Measurements from ENCODE around the gene SMIM43. TPM values are rescaled to one million over a fixed set of nuclear protein-coding genes. Genes with fewer than 3 reads are reported as not detected.

SMIM43 gene
- total and polyA plus RNA-seq, 7 donors: 0.03 TPM; not detected in 5

DNA sequence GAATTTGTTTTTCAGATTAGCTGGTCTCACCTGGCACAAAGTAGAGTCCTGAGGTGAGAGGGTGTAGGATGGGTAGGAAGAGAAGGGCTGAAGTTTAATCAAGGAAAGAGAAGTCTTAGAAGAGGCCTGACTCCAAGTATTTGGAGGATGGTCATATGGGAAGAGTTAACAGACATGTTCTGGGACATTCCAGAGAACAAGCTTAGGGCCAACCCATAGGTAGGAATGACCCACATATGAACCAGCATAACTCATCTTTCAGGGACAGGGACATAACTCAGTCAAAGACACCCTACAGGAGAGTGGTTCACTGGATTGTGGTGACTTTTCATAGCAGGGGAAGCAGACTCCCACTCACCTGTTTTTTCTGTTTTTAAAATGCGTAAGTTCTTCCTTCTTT, 40.3 kb downstream of the SMIM43 start:
- DNase-seq: no peak
- no peak overlapping the region for H3K27ac ChIP-seq
- H3K9me3 ChIP-seq: no peaks in the 10 kb centered on the region
- no peaks in the 10 kb centered on the region for H3K27me3 ChIP-seq (ENCODE audit: insufficient read depth in 3 of 3, low read length in 2 of 3)
- 90 to 100% (median 96%) methylated on average over 1 of the region's 1 CpG for WGBS, 3 donors
- no peak overlapping the region for H3K4me3 ChIP-seq
- no peak for ATAC-seq
- TF ChIP-seq, protein P1, sequence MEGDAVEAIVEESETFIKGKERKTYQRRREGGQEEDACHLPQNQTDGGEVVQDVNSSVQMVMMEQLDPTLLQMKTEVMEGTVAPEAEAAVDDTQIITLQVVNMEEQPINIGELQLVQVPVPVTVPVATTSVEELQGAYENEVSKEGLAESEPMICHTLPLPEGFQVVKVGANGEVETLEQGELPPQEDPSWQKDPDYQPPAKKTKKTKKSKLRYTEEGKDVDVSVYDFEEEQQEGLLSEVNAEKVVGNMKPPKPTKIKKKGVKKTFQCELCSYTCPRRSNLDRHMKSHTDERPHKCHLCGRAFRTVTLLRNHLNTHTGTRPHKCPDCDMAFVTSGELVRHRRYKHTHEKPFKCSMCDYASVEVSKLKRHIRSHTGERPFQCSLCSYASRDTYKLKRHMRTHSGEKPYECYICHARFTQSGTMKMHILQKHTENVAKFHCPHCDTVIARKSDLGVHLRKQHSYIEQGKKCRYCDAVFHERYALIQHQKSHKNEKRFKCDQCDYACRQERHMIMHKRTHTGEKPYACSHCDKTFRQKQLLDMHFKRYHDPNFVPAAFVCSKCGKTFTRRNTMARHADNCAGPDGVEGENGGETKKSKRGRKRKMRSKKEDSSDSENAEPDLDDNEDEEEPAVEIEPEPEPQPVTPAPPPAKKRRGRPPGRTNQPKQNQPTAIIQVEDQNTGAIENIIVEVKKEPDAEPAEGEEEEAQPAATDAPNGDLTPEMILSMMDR (IDR thresholded peaks at IDR 0.05): no peak
- intact Hi-C loops (cut with DNase I): loop anchor here in 1 of 2 donors (5.0 kb wide), 1 partner anchor 67 kb away; no protein-coding TSS in a partner anchor
- no peaks in the 10 kb centered on the region for H3K4me1 ChIP-seq
- no peaks in the 10 kb centered on the region for H3K36me3 ChIP-seq (ENCODE audit: insufficient read depth in 1 of 2, low read depth in 1 of 2)

GRCh38 chr4:121721700-121722099, 43.3 kb downstream of the SMIM43 start:
- intact Hi-C loops (cut with DNase I): no loop called here
- Histone ChIP-seq H3K4me1 (no peaks in the 10 kb centered on the region), H3K36me3 (ENCODE audit: insufficient read depth in 1 of 2, low read depth in 1 of 2) (no peaks in the 10 kb centered on the region), H3K4me3 (no peak overlapping the region), H3K9me3 (no peaks in the 10 kb centered on the region), H3K27me3 (ENCODE audit: insufficient read depth in 3 of 3, low read length in 2 of 3) (no peaks in the 10 kb centered on the region), H3K27ac (no peak overlapping the region)
- TF ChIP-seq, protein P1 (IDR thresholded peaks at IDR 0.05): no peak
- DNase-seq (no peak), ATAC-seq (no peak)
- WGBS, 3 donors: 56 to 64% (median 58%) methylated on average over 1 of the region's 1 CpG

DNA sequence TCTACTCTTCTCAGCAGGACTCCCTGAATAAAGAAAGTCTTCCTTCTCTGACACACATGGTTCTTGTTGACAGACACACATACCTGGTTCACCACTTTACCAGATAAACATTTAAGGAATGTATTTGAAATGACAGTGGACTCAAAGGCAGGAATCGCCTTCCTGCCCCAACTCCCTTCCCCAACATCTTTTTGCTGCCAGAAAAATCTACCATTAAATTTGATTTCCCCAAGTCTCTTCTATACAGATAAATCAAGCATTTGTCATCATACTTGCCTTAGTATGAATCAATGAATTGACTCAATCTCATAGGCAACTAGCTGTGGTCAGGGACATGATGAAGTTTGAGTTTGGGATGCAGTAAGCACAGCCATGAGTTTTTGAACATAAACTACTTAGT, 44.9 kb downstream of the SMIM43 start:
- Histone ChIP-seq H3K4me1 (no peaks in the 10 kb centered on the region), H3K27ac (no peak overlapping the region), H3K27me3 (ENCODE audit: insufficient read depth in 3 of 3, low read length in 2 of 3) (no peaks in the 10 kb centered on the region), H3K36me3 (ENCODE audit: insufficient read depth in 1 of 2, low read depth in 1 of 2) (no peaks in the 10 kb centered on the region), H3K4me3 (no peak overlapping the region), H3K9me3 (no peaks in the 10 kb centered on the region)
- WGBS, 3 donors: 76 to 86% (median 82%) methylated on average over 1 of the region's 1 CpG
- no peak for ATAC-seq
- TF ChIP-seq, protein P1 (IDR thresholded peaks at IDR 0.05): no peak
- intact Hi-C loops (cut with DNase I): no loop called here
- DNase-seq: no peak

DNA sequence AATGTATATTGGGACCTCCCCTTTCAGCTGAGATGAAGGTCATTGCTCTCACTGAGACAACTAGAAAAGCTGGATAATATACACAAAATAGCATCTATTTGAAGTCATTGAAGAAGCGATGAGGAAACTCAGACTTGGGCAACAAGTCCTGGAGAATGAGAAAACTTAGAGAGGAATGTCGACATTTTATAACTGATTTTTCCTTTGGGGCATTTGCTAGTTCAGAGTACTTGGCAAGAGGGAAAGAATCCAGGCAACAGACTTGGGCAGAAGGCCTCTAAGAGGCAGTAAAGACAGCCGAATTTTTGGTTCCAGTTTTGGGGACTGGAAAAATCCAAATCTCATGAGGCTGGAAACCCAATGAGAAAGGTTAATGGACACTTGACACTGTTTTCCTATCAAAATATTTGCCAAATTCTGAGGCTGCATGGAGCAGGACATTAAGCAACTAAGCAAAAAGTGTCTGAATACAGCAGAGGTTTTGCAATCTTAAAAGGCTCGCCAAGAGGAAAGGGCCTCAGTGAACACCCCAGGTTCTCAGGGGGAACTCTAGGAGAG, 47.2 kb downstream of the SMIM43 start:
- Histone ChIP-seq H3K4me1 (no peaks in the 10 kb centered on the region), H3K27me3 (ENCODE audit: insufficient read depth in 3 of 3, low read length in 2 of 3) (no peaks in the 10 kb centered on the region), H3K27ac (no peak overlapping the region), H3K36me3 (ENCODE audit: insufficient read depth in 1 of 2, low read depth in 1 of 2) (no peaks in the 10 kb centered on the region), H3K4me3 (no peak overlapping the region), H3K9me3 (no peaks in the 10 kb centered on the region)
- DNase-seq: no peak
- TF ChIP-seq, protein P1 (IDR thresholded peaks at IDR 0.05): no peak
- ATAC-seq: peak; percentile 3 to 73 (median 62)
- 48 to 64% (median 54%) methylated on average over 4 of the region's 4 CpGs for WGBS, 3 donors
- intact Hi-C loops (cut with DNase I): no loop called here

DNA sequence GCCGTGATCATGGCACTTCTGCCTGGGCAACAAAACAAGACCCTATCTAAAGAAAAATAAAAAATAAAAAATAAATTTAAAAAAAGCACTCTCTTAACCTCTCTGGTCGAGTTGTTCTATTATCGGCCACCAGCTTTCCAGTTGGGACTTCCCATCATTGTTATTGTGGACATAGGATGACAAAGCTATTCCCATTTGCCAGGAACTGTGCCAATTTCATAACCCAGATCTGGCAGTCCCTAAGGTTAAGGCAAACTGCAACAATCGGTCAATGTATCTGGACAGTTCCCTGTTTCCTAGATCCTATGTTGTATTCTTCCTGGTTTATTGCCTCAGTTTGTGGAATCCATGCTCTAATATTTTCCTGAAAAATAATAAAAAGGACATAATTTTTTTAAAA, 50.4 kb downstream of the SMIM43 start:
- Histone ChIP-seq H3K36me3 (ENCODE audit: insufficient read depth in 1 of 2, low read depth in 1 of 2) (no peaks in the 10 kb centered on the region), H3K4me1 (no peaks in the 10 kb centered on the region), H3K27me3 (ENCODE audit: insufficient read depth in 3 of 3, low read length in 2 of 3) (peaks cover 0 to 3% (median 0%) of the 10 kb centered on the region in 3 donors), H3K9me3 (no peaks in the 10 kb centered on the region), H3K4me3 (no peak overlapping the region), H3K27ac (no peak overlapping the region)
- 46 to 52% (median 49%) methylated on average over 4 of the region's 4 CpGs for WGBS, 3 donors
- TF ChIP-seq, protein P1 (IDR thresholded peaks at IDR 0.05): no peak
- intact Hi-C loops (cut with DNase I): no loop called here
- no peak for ATAC-seq
- no peak for DNase-seq
